HuH-7.5 (cell line): ENCODE results near the gene SIDT1.

ENCODE experiments used
- DNase-seq: peaks from one replicate; pipeline ENCODE4 v3.0.0; 2011; ENCODE audit warnings: low spot score

SIDT1 gene

DNA sequence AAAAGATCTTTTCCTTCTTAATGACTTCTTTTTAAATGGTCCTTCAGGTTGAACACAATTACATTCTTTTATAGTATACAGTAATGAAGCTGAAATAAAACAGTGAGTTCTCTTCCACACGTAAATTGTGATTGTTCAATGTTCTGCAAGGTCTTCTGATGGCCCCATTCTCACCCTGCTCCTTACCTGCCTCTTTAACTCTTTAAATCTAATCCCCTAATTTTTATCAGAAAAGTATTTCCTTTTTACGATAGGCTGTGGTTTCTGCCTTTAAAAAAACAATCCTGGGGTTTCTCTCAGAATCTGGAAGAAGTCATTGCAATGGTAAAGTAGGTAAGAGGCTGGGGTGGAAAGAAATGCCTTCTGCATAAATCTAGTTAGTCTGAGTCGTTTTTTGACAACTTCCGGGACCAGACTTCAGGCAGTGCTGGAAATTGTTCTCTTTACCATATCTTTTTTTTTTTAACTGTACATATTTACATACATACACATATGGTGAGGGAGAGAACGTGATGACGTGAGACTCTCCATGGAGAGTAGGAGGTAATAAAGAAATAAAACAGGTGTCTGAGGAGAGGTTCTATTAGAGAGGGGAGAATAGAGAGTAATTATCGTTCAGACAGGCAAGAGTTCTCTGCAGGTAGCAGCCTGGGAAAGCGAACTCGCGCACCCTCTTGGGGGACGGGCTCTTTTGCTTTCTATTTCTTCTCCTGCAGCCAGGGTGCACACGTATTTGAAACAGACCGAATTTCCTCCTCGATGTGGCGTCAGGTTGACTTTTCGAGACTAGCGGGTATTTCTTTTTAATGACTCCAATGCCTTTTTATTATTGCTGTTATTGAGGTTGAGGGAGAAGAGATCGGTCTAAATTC is at the start of gene SIDT1:
Gene SIDT1 (plus strand): TSS at position 730 of the 872 bp plus-strand sequence. CDS start 467 bp downstream, outside the sequence.
- peak; percentile 41 for DNase-seq

- DNase-seq: no peak
These were observed 47.2 kb upstream of the SIDT1 start for GRCh38 chr3:113485161-113485609.

GRCh38 chr3:113495035-113495434 is 37.3 kb upstream of the SIDT1 start:
- no peak for DNase-seq

DNA sequence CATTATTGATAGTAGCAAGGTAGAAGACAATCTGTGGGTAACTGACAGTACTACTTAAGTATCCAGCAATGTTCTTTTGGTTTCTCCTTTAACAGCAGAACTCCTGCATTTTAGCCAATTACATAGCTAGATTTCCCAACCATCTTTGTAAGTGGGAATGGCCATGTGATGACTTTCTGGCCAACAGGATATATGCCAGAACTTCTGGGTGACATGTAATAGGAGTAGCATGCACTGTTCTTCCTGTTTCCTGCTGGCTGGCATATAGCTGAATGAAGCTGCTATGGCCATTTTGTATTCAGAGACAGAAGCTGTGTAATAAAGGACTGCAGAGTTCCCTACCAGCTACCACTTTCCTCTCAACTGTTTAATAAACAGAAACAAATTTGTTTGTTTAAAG is 35.4 kb upstream of the SIDT1 start:
- DNase-seq: no peak

GRCh38 chr3:113498221-113499005 is 33.9 kb upstream of the SIDT1 start:
- DNase-seq: no peak

DNA sequence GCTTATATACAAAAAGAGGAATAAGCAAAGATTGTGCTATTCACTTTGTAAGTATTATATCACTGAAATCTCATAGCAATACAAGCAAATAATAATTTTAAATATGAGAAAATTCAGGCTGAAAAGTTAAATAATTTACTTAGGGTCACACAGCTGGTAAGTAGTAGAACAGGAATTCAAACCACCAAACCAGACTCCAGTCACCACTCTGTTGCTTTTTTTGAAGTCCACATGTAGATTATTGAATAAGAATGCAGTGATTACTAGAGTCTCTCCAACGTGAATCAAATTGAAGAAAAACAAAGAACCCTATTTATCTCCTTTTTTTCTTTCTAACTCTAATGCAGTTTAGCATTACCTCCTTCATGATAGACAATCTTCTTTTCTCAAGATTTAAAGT is 33.3 kb upstream of the SIDT1 start:
- DNase-seq: no peak

DNA sequence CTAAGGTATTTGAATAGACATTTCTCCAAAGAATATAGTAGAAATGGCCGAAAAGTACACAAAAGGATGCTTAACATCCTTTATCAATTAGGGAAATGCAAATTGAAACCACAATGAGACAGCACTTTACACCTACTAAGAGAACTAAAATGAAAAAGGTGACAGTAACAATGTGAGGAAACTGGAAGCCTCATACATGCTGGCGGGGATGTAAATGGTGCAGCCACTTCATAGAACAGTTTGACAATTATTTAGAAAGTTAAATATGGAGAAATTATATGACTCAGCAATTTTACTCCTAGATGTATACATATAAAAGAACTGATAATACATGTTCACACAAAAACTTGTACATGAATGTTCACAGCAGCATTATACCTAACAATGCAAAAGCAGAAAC is 30.8 kb upstream of the SIDT1 start:
- DNase-seq: no peak

DNA sequence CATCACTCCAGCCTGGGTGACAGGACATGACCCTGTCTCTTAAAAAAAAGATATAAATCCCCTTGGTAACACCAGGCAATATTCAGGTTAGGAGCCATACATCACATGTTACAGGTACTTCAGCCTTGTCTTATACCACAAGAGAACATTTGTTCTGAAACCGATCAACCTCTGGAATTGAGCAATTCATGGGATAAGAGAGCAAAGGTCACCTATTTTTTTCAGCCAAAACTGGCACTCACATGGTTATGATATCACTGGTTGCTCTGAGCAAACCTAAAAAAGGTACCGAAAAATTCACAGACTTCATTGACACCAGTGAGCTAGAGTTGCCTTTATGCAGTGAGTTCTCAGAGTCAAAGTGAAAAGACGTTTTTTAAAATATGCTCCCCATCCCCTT is 26.5 kb upstream of the SIDT1 start:
- no peak for DNase-seq

DNA sequence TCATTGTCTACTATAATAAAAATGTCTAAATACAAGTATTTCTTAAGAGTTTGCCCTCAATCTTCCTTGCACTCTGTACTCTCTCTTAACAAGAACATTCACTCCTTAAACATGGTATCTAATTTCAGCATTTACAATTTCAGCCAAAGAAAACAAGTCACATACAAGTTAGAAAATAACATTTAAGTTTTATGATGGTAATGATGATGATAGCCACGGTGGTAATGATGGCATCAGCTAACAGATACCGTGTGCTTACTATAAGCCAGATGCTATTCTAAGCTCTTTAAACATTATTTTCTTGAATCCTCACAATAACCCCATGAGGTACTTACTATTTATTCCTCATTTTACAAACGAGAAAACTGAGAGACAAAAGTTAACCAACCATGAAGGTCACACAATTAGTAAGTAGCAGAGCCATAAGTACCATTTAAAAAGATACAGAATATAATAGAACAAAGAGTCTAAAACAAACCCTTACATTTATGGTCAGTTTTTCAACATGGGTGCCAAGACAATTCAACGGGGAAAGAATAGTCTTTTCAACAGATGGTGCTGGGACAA is 24.8 kb upstream of the SIDT1 start:
- no peak for DNase-seq

DNA sequence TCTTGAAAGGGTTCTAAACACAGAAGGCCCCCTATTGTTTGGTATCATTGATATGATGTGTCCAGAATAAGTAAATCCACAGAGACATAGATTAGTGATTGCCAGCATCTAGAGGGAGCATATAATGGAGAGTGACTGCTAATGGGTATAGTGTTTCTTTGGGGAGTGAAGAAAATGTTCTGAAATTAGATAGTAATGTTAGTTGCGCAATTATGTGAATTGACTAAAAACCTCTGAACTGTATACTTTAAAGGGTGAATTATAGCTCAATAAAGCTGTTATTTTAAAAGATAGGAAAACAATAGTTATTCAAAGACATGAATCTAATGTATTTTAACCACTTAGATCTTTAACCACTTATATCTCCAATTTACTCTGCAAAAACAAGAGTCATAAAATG is 23.4 kb upstream of the SIDT1 start:
- DNase-seq: no peak

DNA sequence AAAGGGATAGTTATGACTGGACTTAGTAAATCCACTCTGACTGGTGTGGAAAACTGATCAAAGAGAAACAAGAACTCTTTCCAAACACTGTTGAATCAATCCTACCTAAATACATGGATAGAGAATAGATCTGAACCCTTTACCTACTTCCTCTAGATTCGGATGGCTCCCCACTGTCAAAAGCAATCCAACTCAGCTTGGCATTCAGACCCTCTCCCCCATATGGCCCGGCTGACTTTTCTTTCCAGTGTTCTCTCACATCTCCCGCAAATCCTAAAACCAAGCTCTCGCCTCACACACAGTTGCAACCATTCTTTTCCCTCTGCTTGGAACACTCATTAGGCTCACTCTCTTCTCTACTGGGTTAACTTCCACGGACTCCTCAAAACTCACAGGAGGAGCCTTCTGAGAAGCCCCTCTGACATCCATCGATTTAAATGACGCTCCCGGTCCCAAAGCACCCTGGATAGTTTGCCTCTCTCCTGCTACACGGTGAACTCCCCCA is 18.0 kb upstream of the SIDT1 start:
- no peak for DNase-seq

DNA sequence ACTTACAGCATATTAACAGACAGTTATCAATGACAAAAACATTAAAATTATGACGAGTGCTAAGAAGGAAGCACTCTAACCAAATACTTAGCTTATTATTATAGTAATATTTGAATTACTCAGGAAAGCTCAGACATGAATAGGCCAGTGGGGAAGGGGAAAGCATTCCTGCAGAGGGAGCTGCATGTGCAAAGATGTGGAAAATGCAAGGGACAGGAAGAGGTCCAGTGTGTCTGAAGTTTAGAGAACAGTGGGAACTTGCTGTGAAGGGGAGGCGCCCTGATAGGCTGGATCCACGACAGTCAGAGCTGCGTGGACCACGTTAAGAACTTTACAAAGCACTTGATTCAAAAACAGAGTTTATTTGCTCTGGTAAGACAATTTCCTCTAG is 16.2 kb upstream of the SIDT1 start:
- no peak for DNase-seq

- no peak for DNase-seq
These were observed 10.4 kb upstream of the SIDT1 start for GRCh38 chr3:113521981-113522380.

DNA sequence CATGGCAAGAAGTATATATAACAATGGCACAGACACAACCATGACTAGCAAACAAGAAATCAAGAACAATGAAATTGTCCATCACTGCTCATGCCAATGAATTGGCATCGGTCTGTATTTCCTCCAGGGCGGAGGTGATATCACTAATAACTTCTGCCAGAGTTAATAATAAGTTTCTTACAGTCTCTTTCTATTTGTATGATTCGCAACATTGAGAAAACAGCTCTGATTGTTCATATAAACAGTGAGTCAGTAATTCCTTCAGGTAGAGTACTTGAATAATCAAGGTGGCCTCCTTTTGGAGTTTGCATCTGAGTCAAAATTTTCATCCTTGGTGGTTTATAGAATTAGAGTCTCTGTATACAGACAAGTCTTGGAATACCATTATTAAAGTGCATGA is 9.1 kb upstream of the SIDT1 start:
- DNase-seq: no peak

DNA sequence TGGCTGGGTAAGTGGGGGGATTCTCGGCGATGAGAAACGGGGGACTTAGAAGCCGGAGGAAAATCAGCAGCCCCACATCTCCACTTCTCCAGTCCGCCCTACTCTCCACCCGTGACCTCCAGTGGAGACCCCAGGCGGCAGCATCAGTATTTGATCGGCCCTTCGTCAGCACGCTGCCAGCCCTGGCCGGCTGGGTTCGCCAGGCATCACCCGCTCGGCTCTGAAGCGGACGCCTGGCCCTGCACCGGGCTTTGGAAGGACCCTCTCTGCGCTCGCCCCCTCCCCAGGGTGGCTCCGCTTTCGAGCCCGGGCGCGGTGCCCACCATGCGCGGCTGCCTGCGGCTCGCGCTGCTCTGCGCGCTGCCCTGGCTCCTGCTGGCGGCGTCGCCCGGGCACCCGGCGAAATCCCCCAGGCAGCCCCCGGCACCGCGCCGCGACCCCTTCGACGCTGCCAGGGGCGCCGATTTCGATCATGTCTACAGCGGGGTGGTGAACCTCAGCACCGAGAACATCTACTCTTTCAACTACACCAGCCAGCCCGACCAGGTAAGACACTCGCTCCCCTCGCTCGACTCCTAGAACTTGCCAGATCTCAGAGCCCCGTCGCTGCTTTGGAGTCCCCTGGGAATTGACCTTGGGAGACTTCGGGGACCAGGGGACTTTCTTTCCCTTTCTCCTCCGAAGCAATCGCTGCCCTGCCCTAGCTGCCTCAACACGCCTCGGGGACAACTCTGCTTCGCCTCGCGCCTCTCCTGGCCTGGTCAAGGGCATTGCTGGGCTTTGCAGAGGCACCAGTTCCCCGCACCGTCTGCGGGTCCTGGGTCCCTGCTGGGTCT is 561 bp downstream of the SIDT1 start:
- DNase-seq: no peak

GRCh38 chr3:113533534-113533892 is 1.2 kb downstream of the SIDT1 start:
- no peak for DNase-seq

GRCh38 chr3:113534365-113534764 is 2.0 kb downstream of the SIDT1 start:
- DNase-seq: no peak

GRCh38 chr3:113535898-113536297 is 3.5 kb downstream of the SIDT1 start:
- no peak for DNase-seq

GRCh38 chr3:113536627-113537101 is 4.3 kb downstream of the SIDT1 start:
- no peak for DNase-seq

DNA sequence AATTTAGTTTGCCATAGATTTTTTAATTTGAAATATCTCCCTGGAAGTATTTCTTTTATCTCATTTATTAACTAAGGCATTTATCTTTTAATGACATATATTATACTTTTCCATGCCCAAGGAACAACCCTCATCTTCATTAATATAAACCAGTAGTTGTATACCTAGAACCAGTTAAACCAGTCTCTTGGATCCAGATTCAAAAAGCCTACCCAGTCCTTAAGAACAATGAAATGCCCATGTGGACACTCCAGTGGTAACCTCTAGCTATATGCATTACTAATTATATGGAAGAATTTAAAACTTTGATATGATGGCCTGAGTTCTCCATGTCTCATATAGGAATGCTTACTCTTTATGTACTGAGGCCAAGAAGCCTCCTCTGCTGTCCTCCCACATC is 4.8 kb downstream of the SIDT1 start:
- no peak for DNase-seq

DNA sequence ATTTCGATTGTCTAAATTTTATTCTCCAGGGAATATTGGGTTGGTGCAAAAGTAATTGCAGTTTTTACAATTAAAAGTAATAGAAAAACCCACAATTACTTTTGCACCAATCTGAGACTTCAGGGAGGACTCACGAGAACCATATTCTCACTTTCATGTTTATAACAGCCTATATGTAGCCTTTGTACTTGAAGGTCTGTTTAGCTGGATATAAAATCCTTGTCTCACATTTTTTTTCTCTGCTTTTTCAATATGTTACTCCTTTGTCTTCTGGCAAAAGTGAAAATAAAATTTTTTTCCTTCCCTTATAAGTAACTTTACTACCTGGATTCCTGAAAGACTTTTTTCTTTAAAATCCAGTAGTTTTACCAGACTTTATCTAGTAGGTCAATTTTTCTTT is 9.2 kb downstream of the SIDT1 start:
- DNase-seq: no peak

DNA sequence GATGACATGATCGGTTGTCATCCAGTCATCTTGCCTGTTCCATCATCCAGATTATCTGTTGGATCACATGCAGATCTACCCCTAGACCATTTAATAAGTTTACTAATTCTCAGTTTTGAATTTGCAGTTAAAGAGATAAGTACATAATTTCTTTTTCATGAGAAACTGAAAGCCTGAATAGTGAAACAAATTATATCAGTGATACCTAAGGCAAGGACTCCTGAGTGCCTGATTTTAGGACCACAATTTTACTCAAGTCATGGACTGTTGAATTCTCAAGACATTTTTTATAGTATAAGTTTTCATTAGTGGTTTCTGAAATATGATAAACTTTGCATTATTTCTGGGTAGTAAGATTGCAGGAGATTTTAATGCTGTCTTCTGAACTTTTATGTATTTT is 13.2 kb downstream of the SIDT1 start:
- DNase-seq: no peak
